ENCODE results near the gene TAOK3. TPM values are rescaled to one million over a fixed set of nuclear protein-coding genes. Genes with fewer than 3 reads are reported as not detected.
"Not testable (repeated sequence)": the region's sequence is repeated elsewhere in the genome, so short reads cannot be mapped to it uniquely, and the experiment has no call there.

Gene TAOK3
- total and polyA plus RNA-seq, 10 of the 15 experiments (the other 5 are each of a cell fraction or from before 2014, with no cell fraction given), result 41.3 to 131 (median 57.8) TPM

DNA sequence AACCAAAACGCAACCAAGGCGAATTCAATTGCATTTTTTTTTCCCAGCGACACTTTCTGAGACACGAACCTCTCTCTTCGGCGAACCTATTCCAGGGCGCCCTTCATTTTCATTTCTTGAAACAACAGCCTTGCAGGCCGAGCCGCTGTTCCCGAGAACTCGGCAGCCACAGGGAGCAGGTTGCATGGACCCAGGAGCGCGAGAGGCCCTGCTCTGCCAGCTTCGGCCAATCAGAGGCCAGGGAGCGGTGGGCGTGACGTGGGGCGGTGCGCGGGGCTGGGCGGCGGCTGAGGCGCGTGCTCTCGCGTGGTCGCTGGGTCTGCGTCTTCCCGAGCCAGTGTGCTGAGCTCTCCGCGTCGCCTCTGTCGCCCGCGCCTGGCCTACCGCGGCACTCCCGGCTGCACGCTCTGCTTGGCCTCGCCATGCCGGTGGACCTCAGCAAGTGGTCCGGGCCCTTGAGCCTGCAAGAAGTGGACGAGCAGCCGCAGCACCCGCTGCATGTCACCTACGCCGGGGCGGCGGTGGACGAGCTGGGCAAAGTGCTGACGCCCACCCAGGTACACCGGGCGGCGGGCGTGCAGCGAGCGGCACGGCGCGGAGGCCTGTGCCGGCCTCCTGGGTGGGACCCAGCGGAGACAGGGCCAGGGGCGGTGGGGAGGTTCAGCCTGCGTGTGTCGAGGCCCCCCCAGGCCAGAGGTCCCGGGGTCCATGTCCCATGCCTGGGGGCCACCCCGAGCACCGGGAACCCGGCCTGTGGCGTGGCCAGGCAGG, 236.7 kb downstream of the TAOK3 start, which contains the start of gene PEBP1 (continued):
- TF ChIP-seq NBN (IDR thresholded peaks at IDR 0.05) (peak; percentile 52; the same call in 1 of the 2 replicates), RFX5 (IDR thresholded peaks at IDR 0.05; ENCODE audit: low read depth, low read length) (peak; percentile 77; the same call in 1 of the 2 replicates), SIN3A (IDR thresholded peaks at IDR 0.05; ENCODE audit: low read depth, low read length) (no peak; the same call in 1 of the 2 replicates), SPI1 (IDR thresholded peaks at IDR 0.05; ENCODE audit: borderline replicate concordance, insufficient read depth, low read depth, low read length) (no peak), CBX3 (IDR thresholded peaks at IDR 0.05; ENCODE audit: borderline replicate concordance, low read depth) (no peak), ATF7 (IDR thresholded peaks at IDR 0.05; ENCODE audit: low read depth) (no peak), ZNF24 (IDR thresholded peaks at IDR 0.05) (no peak), CREM (IDR thresholded peaks at IDR 0.05; ENCODE audit: low read depth) (peak; percentile 53)
- TF ChIP-seq, protein P1, sequence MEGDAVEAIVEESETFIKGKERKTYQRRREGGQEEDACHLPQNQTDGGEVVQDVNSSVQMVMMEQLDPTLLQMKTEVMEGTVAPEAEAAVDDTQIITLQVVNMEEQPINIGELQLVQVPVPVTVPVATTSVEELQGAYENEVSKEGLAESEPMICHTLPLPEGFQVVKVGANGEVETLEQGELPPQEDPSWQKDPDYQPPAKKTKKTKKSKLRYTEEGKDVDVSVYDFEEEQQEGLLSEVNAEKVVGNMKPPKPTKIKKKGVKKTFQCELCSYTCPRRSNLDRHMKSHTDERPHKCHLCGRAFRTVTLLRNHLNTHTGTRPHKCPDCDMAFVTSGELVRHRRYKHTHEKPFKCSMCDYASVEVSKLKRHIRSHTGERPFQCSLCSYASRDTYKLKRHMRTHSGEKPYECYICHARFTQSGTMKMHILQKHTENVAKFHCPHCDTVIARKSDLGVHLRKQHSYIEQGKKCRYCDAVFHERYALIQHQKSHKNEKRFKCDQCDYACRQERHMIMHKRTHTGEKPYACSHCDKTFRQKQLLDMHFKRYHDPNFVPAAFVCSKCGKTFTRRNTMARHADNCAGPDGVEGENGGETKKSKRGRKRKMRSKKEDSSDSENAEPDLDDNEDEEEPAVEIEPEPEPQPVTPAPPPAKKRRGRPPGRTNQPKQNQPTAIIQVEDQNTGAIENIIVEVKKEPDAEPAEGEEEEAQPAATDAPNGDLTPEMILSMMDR (IDR thresholded peaks at IDR 0.05 in 2 of 3, conservative IDR thresholded peaks at IDR 0.05 in 1 of 3; ENCODE audit: control insufficient read depth in 2 of 3, extremely low read depth in 1 of 3, insufficient read depth in 1 of 3, low read depth in 3 of 3, low read length in 3 of 3), result no peak
- TF ChIP-seq, protein P2, sequence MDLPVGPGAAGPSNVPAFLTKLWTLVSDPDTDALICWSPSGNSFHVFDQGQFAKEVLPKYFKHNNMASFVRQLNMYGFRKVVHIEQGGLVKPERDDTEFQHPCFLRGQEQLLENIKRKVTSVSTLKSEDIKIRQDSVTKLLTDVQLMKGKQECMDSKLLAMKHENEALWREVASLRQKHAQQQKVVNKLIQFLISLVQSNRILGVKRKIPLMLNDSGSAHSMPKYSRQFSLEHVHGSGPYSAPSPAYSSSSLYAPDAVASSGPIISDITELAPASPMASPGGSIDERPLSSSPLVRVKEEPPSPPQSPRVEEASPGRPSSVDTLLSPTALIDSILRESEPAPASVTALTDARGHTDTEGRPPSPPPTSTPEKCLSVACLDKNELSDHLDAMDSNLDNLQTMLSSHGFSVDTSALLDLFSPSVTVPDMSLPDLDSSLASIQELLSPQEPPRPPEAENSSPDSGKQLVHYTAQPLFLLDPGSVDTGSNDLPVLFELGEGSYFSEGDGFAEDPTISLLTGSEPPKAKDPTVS (IDR thresholded peaks at IDR 0.05; ENCODE audit: low read depth, low read length), result no peak

DNA sequence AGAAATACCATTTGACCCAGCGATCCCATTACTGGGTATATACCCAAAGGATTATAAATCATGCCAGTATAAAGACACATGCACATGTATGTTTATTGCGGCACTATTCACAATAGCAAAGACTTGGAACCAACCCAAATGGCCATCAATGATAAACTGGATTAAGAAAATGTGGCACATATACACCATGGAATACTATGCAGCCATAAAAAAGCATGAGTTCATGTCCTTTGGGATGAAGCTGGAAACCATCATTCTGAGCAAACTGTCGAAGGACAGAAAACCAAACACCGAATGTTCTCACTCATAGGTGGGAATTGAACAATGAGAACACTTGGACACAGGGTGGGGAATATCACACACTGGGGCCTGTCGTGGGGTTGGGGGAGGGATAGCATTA, 243.3 kb downstream of the TAOK3 start:
- H3K9ac ChIP-seq (ENCODE audit: control insufficient read depth, insufficient read depth, low read length); H3K36me3 ChIP-seq (ENCODE audit: control insufficient read depth in 2 of 2, insufficient read depth in 2 of 2, low read length in 1 of 2); POLR2A ChIA-PET; ATAC-seq; FAIRE-seq; RAD21 ChIA-PET (ENCODE audit: unreplicated experiment); H3K4me2 ChIP-seq (ENCODE audit: control insufficient read depth, insufficient read depth); H3K4me3 ChIP-seq; H3K4me1 ChIP-seq (ENCODE audit: control insufficient read depth, insufficient read depth, low read length); H3K79me2 ChIP-seq (ENCODE audit: control insufficient read depth, insufficient read depth, low read length); H3K27ac ChIP-seq (ENCODE audit: control insufficient read depth, insufficient read depth); H3K27me3 ChIP-seq (replicated peaks in 1 of 2; ENCODE audit: control insufficient read depth in 2 of 2, insufficient read depth in 2 of 2, low read length in 1 of 2); DNase-seq (ENCODE audit: low read depth, low spot score); intact Hi-C loops (cut with micrococcal nuclease; ENCODE audit: unreplicated experiment); H3K9me3 ChIP-seq (replicated peaks; ENCODE audit: control insufficient read depth, insufficient read depth, low read length); SMC1A ChIA-PET (ENCODE audit: uncharacterized antibody, unreplicated experiment); BruUV-seq (replicated peaks); H2AFZ ChIP-seq (ENCODE audit: control insufficient read depth, low read depth, low read length); H4K20me1 ChIP-seq (ENCODE audit: control insufficient read depth, insufficient read depth): not testable (repeated sequence)
- CTCF ChIA-PET, result interaction anchor here (0.7 to 1.5 kb wide), 3 partner anchors 8 to 246 kb away, joined by 3 to 6 read pairs (median 6); partner anchors contain the start of gene SUDS3
- in situ Hi-C loops (cut with MboI), result loop anchor here (25.0 kb wide), 1 partner anchor 1533 kb away; the partner anchor contains the start of gene PRKAB1
- 95% methylated on average over 5 of the region's 5 CpGs for WGBS (ENCODE audit: insufficient coverage, insufficient replicate concordance, low lambda C conversion rate, missing lambda C conversion rate)
